Large intestine (tissue), 3 donors: ENCODE measurements around the gene SIRT6. TPM values are rescaled to one million over a fixed set of nuclear protein-coding genes. Genes with fewer than 3 reads are reported as not detected.
"Not testable (repeated sequence)": the region's sequence is repeated elsewhere in the genome, so short reads cannot be mapped to it uniquely, and the experiment has no call there.

Source experiments
- DNase-seq, 2 donors: peaks; one replicate each; pipeline versions ENCODE4 v3.0.0 to v3.0.0-alpha.2; 2013
- H3K27ac ChIP-seq: one replicate; pipeline ENCODE4 v1.5.1; 2013; ENCODE audit warnings: low read length
- H3K27me3 ChIP-seq: 2 replicates; pipeline ENCODE4 v1.6.1; 2013; ENCODE audit warnings: low read length; ENCODE audit not compliant: control insufficient read depth, insufficient read depth
- H3K36me3 ChIP-seq: 2 replicates; pipeline ENCODE4 v1.6.1; 2013; ENCODE audit warnings: low read length; ENCODE audit not compliant: control insufficient read depth, insufficient read depth
- H3K4me1 ChIP-seq: one replicate; pipeline ENCODE4 v1.6.1; 2013; ENCODE audit warnings: low read length; ENCODE audit not compliant: control insufficient read depth, insufficient read depth
- H3K4me3 ChIP-seq: one replicate; pipeline ENCODE4 v1.5.1; 2013; ENCODE audit warnings: low read length
- H3K9me3 ChIP-seq: one replicate; pipeline ENCODE4 v1.6.1; 2013; ENCODE audit warnings: mild to moderate bottlenecking, low read depth, low read length, moderate library complexity; ENCODE audit not compliant: control insufficient read depth
- WGBS: methylation state at CpG from one replicate; pipeline ENCODE4 v1.1.5; 2013; ENCODE audit warnings: low lambda C conversion rate; ENCODE audit not compliant: insufficient coverage; 5-methylcytosine and 5-hydroxymethylcytosine counted together
- polyA plus RNA-seq: library from polyadenylated mRNA; unstranded; fragments of 120-200 nt; gene quantifications from one replicate; pipeline ENCODE4 v1.2.1, GENCODE V29; 2013

SIRT6 gene
- polyA plus RNA-seq, 1 donor, result 27.8 TPM

DNA sequence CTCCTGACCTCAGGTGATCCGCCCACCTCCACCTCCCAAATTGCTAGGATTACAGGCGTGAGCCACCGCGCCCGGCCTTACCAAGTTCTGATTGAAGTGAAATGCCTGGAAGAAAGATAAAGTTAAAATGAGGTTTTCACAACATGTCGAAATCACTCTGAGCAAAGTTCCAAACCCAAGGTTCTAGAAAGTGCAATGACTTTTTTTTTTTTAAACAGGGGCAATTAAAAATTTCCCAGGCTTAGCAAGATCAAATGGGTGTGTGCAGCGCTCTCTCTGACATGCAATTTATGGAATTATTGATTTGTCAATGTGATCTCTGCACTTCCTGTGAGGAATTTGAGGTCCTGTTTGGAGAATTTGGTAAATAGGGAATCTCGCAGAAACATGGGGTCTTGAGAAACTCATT lies 45.7 kb downstream of the SIRT6 start:
- Histone ChIP-seq H3K4me1 (peaks cover 14% of the 10 kb centered on the region), H3K9me3 (no peaks in the 10 kb centered on the region), H3K4me3 (no peak overlapping the region), H3K27me3 (no peaks in the 10 kb centered on the region), H3K36me3 (no peaks in the 10 kb centered on the region), H3K27ac (peak overlapping the region; percentile 64)
- DNase-seq, result peak; percentile 72 to 92
- WGBS, result no CpG with 5 or more reads among the region's 8 CpGs

DNA sequence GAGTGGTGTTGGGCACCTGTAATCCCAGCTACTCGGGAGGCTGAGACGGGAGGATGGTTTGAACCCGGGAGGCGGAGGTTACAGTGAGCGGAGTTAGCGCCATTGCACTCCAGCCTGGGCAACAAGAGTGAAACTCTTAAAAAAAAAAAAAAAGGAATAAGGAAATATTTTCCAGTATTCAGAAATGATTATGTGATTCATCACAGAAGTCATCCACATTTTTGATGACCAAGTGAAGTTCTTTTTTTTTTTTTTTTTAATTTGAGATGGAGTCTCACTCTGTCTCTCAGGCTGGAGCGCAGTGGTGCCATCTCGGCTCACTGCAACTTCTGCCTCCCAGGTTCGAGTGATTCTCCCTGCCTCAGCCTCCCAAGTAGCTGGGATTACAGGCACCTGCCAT lies 47.0 kb downstream of the SIRT6 start:
- H3K4me1 ChIP-seq, result peaks cover 24% of the 10 kb centered on the region
- 100% methylated on average over 1 of the region's 9 CpGs for WGBS
- DNase-seq, H3K4me3 ChIP-seq, H3K27me3 ChIP-seq, H3K9me3 ChIP-seq, H3K27ac ChIP-seq, H3K36me3 ChIP-seq: not testable (repeated sequence)

GRCh38 chr19:4134351-4134750 lies 48.0 kb downstream of the SIRT6 start:
- WGBS, result 73% methylated on average over 2 of the region's 6 CpGs
- H3K4me3 ChIP-seq, result no peak overlapping the region
- no peaks in the 10 kb centered on the region for H3K9me3 ChIP-seq
- H3K4me1 ChIP-seq, result peaks cover 32% of the 10 kb centered on the region
- no peak for DNase-seq
- no peaks in the 10 kb centered on the region for H3K27me3 ChIP-seq
- no peaks in the 10 kb centered on the region for H3K36me3 ChIP-seq
- H3K27ac ChIP-seq, result no peak overlapping the region

GRCh38 chr19:4130744-4131438 lies 51.5 kb downstream of the SIRT6 start:
- H3K27me3 ChIP-seq, result no peaks in the 10 kb centered on the region
- H3K4me1 ChIP-seq, result peaks cover 22% of the 10 kb centered on the region
- H3K4me3 ChIP-seq, result no peak overlapping the region
- H3K9me3 ChIP-seq, result peaks cover 5% of the 10 kb centered on the region
- DNase-seq, result peak; percentile 84 to 96
- H3K27ac ChIP-seq, result peak overlapping the region; percentile 94
- WGBS, result 0% methylated on average over 1 of the region's 8 CpGs
- no peaks in the 10 kb centered on the region for H3K36me3 ChIP-seq

DNA sequence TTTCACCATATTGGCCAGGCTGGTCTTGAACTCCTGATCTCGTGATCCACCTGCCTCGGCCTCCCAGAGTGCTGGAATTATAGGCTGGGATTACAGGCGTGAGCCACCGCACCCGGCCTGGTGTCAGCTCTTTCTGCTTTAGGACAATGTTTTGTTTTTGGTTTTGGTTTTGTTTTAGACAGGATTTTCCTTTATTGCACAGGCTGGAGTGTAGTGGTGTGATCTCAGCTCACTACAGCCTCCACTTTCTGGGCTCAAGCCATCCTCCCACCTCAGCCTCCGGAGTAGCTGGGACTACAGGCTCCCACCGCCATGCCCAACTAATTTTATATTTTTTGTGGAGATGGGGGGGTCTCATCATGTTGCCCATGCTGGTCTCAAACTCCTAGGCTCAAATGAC lies 53.3 kb downstream of the SIRT6 start:
- peaks cover 29% of the 10 kb centered on the region for H3K4me1 ChIP-seq
- H3K9me3 ChIP-seq, H3K27ac ChIP-seq, H3K4me3 ChIP-seq, DNase-seq, H3K27me3 ChIP-seq, H3K36me3 ChIP-seq: not testable (repeated sequence)
- no CpG with 5 or more reads among the region's 7 CpGs for WGBS

DNA sequence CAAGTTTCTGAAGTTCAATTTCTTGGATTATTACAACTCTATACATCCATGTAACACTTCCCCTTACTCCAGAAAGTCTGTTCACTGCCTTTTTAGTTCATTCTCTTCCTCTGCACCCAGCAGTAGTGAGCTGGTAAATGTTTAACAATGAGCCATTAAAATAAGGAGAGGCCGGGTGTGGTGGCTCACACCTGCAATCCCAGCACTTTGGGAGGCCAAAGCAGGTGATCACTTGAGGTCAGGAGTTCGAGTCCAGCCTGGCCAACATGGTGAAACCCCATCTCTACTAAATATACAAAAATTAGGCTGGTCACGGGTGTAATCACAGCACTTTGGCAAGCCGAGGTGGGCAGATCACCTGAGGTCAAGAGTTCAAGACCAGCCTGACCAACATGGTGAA lies 55.0 kb downstream of the SIRT6 start:
- H3K36me3 ChIP-seq, H3K27me3 ChIP-seq, H3K4me3 ChIP-seq, H3K9me3 ChIP-seq: not testable (repeated sequence)
- no CpG with 5 or more reads among the region's 4 CpGs for WGBS
- peak in 1 of 2 donors; percentile 44 for DNase-seq
- H3K27ac ChIP-seq, result peak overlapping the region; percentile 9
- peaks cover 35% of the 10 kb centered on the region for H3K4me1 ChIP-seq

DNA sequence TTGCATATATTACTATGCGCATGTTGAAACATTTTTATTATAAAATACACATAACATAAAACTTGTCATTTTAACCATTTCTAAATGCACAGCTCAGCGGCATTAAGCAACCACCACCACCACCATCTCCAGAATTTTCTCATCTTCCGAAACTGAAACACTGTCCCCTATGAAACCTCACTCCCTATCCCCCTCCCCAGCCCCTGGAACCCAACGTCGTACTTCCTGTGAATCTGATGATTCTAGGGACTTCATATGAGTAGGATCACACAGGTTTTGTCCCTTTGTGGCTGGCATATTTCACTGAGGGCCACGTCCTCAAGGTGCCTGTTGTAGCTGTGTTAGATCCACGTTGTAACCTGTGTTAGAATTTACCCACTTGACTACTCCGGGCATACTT lies 57.7 kb downstream of the SIRT6 start:
- 63% methylated on average over 1 of the region's 8 CpGs for WGBS
- Histone ChIP-seq H3K27me3 (no peaks in the 10 kb centered on the region), H3K36me3 (peaks cover 7% of the 10 kb centered on the region), H3K4me3 (peak overlapping the region; percentile 68), H3K27ac (no peak overlapping the region), H3K9me3 (peaks cover 5% of the 10 kb centered on the region), H3K4me1 (peaks cover 14% of the 10 kb centered on the region)
- DNase-seq, result no peak

Other genes starting within 250 kb of the SIRT6 start
- gene NMRK2, start 249.5 kb downstream of the SIRT6 start, polyA plus RNA-seq, result 0.43 TPM
- gene DAPK3, start 211.5 kb downstream of the SIRT6 start, polyA plus RNA-seq, result 52.9 TPM
- 1,852 TPM for gene EEF2, start 197.1 kb downstream of the SIRT6 start, polyA plus RNA-seq
- 26.8 TPM for gene PIAS4, start 174.8 kb downstream of the SIRT6 start, polyA plus RNA-seq
- gene ZBTB7A, start 115.7 kb downstream of the SIRT6 start, polyA plus RNA-seq, result 34.1 TPM
- 188 TPM for gene MAP2K2, start 58.4 kb downstream of the SIRT6 start, polyA plus RNA-seq
- gene CREB3L3, start 28.9 kb downstream of the SIRT6 start, polyA plus RNA-seq, result 140 TPM
- gene ANKRD24, start 126 bp upstream of the SIRT6 start, polyA plus RNA-seq, result 2.8 TPM
- 4.2 TPM for gene EBI3, start 47.0 kb upstream of the SIRT6 start, polyA plus RNA-seq
- 20.9 TPM for gene YJU2, start 64.5 kb upstream of the SIRT6 start, polyA plus RNA-seq
- 4.0 TPM for gene SHD, start 96.7 kb upstream of the SIRT6 start, polyA plus RNA-seq
- 3.5 TPM for gene TMIGD2, start 119.8 kb upstream of the SIRT6 start, polyA plus RNA-seq
- gene FSD1, start 122.0 kb upstream of the SIRT6 start, polyA plus RNA-seq, result 5.1 TPM
- 53.6 TPM for gene STAP2, start 156.3 kb upstream of the SIRT6 start, polyA plus RNA-seq
- 16.5 TPM for gene MPND, start 161.0 kb upstream of the SIRT6 start, polyA plus RNA-seq
- 120 TPM for gene SH3GL1, start 218.0 kb upstream of the SIRT6 start, polyA plus RNA-seq
- gene CHAF1A, start 220.1 kb upstream of the SIRT6 start, polyA plus RNA-seq, result 12.4 TPM